ENCODE measurements around the gene VAV2.

VAV2 gene

DNA sequence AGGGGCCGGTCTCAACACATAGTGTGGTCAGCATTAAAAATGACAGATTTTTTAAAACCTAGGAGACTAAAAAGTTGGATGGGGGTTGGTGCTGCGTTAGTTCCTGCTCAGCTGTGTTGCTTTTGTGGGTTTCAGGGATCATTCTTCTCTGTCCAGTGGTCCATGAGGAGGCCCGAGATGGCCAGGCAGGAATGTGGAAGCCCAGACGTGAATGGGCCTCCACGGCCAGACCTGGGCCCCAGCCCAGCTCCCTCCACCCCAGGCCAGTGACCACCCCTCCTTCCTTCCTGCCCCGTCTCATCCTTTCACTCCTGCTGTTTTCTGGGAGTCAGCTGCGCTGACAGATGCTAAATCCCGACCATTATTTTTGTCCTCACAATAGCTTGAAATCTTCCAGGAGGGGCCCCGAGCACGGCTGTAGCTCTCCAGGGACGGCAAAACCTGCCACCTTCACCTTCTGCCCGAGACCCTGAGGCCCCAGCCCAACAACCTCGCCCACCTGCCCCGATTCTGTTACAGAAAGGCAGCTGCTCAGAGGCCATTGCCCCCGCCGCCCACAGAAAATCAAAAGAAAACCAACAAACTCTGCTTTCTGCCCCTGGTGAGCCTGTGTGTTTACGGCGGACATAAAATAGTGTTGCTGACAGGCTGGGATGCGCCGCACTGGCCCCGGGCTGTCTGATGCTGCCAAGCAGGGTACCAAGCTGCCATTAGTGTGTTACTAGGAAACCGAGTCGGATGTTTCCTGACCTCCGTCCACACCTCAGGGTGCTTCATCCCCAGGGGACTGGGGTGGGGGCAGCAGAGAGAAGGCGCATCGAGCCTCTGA, 170.3 kb downstream of the VAV2 start:
- no peak for DNase-seq

DNA sequence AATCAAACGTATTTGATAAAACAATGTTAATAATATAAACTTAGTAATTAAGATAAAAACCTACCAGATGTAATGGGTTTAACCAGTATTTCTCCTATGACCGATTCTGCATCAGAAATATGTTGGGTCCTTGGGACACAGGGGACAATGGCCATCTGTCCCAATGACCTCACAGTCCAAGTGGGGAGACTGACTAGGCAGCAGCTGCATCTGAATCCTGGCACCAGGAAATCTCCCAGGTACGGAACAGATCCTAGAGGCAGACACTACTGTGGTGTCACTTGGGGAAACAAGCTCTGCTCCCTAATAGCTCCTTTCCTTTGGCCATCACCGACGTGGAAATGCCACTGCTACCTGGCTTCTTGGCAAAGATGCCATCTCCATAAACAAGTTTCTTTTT, 172.2 kb downstream of the VAV2 start:
- no peak for DNase-seq

- DNase-seq: no peak
Observed at GRCh38 chr9:133818444-133818843, 173.7 kb downstream of the VAV2 start.

- DNase-seq: no peak
Observed at GRCh38 chr9:133815781-133816180, 176.3 kb downstream of the VAV2 start.

GRCh38 chr9:133814586-133815208, 177.4 kb downstream of the VAV2 start:
- no peak for DNase-seq

GRCh38 chr9:133813749-133814585, 178.2 kb downstream of the VAV2 start:
- peak in 1 of 51 donors; percentile 30 for DNase-seq

DNA sequence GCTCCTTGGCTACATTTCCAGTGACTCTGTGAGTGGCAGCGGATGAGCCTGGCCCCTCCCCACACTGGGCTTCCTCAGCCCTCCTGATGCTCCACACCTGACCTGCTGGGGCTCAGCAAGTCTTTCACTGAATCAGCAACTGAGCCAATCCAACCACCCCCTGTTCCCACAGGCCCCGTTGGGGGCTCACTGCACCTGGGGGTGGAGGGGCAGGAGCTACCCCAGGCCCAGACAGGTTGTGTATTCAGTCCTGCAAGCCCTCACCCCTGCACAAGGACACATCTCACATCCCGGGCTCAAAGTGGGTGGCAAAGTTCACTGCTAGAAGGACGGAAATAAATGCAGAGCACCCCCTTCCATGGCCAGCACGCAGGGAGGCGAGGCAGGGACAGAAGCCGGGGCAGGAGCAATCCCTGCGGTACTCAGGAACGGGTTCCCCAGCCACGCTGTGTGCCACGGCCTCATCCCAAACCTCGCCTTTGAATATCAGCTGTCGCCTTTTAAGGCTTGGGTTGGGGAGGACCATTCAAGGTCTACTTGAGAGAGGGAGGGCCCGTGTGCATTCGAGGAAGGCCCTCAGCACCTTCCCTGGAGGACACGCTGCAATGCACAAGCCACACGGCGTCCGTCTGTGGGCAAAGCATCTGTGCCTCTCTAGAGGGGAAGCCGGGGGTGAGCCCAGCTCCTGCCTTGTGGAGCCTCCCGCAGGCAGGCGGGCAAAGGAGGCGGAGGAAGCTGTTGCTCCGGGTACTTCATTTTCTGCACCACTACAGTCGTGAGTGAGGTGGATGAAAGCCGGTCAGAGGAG, 179.0 kb downstream of the VAV2 start:
- no peak for DNase-seq

DNA sequence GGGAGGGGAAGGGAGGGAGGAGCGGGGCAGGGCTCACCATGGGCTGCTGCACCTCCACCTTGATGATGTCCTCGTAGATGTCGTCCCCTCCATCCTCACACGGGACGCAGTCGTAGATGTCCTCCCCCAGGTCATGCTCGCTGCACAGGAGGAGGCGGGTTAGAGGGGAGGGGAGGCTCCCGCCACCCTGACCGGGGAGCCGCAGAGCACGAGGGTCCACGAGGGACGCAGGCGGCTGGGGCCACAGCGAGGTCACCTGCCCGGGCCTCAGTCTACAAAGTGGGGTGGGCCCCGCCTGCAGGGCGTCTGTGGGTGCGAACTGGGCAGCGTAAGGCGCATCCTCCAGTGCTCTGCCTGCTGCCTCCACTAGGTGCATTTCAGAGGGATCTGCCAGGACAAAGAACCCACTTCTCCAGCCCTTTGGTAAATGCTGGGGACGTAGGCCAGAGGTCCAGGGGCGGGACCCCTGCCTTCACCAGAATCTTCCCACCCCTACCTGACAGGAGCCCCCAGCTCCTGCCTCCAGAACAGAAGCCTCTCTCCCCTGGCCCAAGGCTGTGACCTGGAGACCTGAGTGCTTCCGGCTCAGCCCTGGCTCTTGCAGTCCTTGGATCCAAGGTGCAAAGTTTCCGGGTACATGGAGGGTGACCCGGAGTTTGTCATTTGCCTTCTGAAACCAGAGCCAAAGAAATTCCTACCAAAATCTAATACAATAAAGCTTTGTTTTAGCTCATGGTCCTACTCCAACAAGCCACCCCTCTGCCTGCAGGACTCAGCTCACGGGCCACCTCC, 179.9 kb downstream of the VAV2 start:
- DNase-seq: no peak

DNA sequence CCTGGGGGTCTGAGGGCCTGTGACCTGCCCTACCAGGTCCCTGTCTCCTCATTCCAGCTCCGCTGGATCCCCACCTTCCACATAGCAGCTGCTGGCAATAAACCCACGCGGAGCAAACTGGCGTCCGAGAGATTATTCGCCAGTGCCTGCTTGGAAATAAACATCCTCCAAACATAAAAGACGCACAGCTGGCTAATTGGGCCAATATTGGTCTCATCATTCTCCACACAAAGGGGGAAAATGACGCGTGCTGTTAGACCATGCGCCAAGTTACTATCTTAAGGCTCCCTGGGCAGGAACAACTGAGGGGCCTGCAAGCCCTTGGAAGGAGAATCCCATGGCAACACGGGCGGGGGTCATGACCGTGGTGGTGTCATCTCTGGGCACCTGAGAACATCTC, 180.7 kb downstream of the VAV2 start:
- peak in 1 of 51 donors; percentile 34 for DNase-seq

- DNase-seq: no peak
Observed at GRCh38 chr9:133810556-133811195, 181.4 kb downstream of the VAV2 start.

DNA sequence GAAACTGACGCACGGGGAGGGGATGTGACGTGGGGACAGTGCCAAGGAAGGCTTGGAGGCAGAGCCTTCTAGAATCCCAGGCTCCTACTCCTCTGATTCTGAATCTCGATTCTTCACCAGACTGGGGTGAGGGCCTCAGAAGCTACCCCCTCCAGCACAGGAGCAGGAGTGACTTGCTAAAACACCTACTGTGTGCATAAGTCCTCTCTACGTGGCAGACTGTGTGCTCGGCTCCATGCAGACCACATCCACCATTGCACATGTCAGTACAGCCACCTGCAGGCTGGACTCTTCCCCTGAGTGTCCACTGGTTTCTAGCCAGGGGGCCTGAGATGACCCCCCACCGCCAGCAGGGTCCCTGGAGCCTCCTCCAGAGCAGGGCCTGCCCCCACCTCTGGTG, 182.8 kb downstream of the VAV2 start:
- no peak for DNase-seq

- DNase-seq: no peak
Observed at GRCh38 chr9:133807818-133808217, 184.3 kb downstream of the VAV2 start.

DNA sequence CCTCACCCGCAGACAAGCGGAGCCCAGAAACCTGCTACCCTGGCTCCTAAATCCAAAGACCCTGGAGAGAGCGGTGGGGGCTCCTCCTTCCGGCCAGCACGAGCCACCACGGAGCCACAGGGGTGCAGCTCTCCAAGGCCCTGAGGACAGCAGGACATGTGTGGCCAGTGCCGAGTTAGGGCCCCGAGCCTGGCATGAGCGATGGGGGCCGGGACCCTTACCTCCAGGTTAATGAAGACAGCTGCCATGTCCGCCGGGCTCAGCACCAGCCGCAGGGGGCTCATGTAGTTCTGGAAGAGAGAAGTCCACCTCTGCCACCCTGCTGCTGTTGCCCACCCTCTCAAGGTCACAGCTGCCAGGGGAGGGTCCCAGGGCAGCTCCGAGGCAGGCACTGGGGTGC, 185.1 kb downstream of the VAV2 start:
- no peak for DNase-seq

- DNase-seq: no peak
Observed at GRCh38 chr9:133806623-133807010, 185.5 kb downstream of the VAV2 start.

DNA sequence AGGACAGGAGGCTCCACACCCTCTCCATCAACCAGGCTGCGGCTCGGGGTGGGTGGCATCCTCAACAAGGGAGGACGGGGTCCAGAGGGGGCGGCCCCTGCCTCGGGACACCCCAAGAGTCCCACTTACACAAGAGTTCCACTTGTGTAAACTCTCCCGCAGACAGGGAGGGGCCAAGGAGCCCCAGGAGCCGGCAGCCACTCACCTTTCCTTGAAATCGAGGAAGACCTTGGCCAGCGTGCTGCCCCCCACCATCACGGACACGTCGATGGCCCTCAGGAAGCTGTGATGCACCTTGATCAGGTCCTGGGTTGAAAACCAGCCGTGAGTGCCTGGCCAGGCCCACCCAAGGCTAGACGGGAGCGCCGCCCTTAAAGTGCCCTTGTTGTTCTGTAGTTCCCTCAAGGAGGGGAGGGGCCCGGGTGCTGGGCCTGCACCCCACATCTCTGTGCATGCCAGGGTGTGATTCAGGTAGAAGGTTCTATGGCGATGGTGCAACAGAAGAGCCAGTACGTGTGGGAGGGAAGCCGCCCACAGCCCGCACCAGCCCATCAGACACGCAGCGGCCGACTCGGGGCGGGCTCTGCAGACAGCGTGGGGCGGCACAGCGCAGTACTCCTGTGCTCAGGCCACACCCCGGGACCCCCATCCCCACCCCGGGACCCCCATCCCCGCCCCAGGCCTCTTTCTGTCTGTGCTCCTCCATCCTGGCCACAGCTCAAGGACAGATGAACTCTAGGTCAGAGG, 186.1 kb downstream of the VAV2 start:
- no peak for DNase-seq

- no peak for DNase-seq
Observed at GRCh38 chr9:133804199-133804598, 187.9 kb downstream of the VAV2 start.

DNA sequence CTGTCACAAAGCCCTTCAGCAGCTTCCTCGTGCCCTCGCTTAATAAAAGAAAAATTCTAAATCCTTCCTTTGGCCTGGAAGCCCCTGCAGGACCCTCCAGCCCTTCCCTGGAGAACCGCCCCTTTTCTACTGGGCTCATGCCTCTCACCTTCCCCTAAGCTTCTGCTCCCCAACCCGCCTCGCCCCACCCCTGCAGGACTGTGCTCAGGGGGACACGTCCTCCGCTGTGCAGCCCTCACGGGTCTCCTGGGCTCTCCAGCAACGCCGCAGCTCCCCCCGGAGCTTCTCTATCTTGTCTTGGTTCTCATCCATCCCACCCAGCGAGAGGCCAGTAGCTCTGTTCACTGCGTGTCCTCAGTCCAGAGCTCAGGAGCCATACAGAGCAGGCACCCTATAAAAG, 188.4 kb downstream of the VAV2 start:
- DNase-seq: no peak

DNA sequence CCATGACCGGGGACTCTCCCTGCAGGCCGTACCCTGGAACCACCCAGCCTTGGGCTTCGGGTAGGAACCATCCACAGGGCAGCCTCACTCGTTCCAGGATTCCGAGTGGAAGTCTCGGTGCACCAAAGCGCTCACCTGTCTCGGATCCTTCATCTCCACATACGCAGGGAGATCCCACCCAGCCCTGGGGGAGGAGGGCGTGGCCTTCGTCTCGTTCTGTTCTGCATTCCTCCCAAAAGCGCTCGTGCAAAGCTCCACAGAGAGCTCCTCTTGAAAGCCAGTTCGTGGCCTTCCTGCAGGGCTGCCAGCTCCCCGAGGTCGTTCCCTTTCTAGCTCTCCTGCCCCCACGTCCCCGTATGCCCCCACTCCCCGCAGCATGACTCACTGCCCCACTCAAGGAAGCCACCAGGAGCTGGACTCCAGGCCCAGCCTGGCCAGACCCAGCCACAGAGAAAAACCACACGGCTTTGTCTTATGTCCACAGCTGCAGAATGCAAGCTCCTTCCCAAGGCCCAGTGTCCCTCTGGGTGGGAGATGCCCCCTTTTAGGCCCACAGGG, 189.0 kb downstream of the VAV2 start:
- DNase-seq: no peak

- no peak for DNase-seq
Observed at GRCh38 chr9:133801739-133802138, 190.4 kb downstream of the VAV2 start.
